Measurements from ENCODE around the gene HOXC9.

Gene HOXC9

GRCh38 chr12:53963434-53964314 lies 36.3 kb upstream of the HOXC9 start:
- no peak for DNase-seq (ENCODE audit: low spot score)

DNA sequence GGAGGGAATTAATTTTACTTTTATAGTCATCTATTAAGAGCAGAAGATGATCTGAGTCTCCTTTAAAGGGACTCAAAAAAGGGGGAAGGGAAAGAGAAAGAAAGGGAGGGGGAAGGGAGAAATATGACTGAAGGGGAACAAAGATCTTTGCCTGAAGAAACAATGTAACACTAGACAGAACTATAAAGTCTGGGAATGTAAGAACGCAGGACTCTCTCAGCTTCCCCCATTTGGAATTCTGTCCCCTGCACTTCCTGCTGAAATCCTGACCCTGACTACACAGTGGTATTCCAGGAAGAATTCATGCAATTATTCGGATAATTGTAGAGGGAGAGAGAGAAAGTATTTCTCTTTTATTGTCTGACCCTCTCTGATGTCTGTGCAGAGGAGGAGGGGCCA lies 35.6 kb upstream of the HOXC9 start:
- no peak for DNase-seq (ENCODE audit: low spot score)

- no peak for DNase-seq (ENCODE audit: low spot score)
Measured at GRCh38 chr12:53965281-53966084, 34.5 kb upstream of the HOXC9 start.

DNA sequence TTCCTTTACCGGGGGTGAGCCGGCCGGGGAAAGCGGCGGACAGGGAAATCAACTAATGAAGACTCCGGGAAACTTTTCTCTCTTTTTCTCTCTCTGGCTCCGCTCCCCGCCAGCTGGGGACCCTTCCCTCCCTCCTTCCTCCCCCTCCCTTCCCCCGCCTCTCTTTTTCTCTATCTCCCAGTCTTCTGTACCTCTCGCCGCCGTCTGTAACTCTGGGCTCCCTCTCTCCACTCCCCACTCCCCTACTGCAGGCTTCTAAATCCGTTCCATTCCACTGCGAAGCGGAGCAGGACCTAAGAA lies 33.9 kb upstream of the HOXC9 start:
- no peak for DNase-seq (ENCODE audit: low spot score)

GRCh38 chr12:53966385-53967133 lies 33.4 kb upstream of the HOXC9 start:
- no peak for DNase-seq (ENCODE audit: low spot score)

GRCh38 chr12:53967421-53967925 lies 32.5 kb upstream of the HOXC9 start:
- no peak for DNase-seq (ENCODE audit: low spot score)

DNA sequence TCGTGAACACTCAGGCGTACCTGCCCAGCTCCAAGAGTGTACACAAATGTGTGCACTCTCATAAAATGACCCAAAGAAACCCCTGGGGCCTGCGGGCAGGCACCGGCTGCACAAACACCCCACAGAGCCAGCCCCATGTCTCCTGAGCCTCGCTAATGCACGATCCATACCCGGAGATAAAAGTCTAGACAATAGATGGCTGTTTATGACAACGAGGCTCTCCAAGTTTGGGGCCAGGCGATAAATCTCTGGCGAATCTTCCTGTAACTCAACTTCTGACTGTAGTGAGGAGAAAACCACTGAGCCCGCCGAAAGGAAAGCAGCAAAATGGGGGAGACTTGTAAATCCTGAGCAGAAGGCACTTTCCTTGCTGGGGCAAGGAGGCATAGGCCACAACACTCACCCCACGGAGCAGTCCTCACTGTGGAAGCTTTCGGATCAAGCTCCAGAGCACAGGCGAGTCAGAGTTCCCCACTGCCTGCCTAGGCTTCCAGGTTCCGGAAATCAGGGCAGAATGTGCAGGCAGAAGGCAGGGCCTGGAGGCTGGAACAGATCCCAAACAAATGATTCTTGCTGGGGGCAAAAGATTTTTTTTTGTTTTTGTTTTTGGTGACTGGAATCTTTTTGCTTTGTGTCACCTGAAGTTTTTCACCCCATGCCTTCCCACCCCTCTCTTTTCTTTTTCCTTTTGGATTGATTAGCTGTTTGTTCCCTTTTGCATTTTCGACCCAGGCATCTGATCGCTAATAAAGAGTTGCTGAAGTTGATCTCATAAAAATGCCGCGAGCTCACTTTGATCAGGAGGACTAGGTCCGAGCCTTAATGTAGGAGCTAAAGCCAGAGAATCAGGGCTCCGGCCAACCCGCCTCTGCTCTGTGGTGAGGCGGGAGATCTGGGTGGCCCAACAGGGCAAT lies 31.5 kb upstream of the HOXC9 start:
- no peak for DNase-seq (ENCODE audit: low spot score)

- DNase-seq (ENCODE audit: low spot score) = no peak
Measured at GRCh38 chr12:53969588-53970259, 30.2 kb upstream of the HOXC9 start.

DNA sequence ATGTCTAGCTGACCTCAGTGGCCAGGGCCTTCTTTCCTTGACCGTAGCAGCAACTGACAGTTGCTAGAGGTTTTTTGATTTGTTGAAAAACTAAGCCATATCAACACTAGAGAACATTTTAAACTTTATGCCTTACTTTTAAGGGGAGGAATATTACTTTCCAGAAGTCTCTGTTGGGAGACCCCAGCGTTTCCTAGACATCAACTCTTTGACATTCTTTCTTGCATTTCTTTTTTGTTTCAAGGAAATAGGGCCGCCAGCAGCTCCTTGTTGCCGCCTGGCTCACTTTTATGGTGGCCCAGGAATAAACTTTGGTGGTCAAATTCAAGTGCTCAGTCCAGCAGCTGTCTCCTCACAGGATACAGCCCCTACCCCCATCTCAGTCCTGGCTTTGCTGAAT lies 29.5 kb upstream of the HOXC9 start:
- no peak for DNase-seq (ENCODE audit: low spot score)

GRCh38 chr12:53971129-53971528 lies 28.8 kb upstream of the HOXC9 start:
- no peak for DNase-seq (ENCODE audit: low spot score)

GRCh38 chr12:53971686-53972085 lies 28.3 kb upstream of the HOXC9 start:
- no peak for DNase-seq (ENCODE audit: low spot score)

GRCh38 chr12:53972152-53972702 lies 27.7 kb upstream of the HOXC9 start:
- no peak for DNase-seq (ENCODE audit: low spot score)

- no peak for DNase-seq (ENCODE audit: low spot score)
Measured at GRCh38 chr12:53972722-53973235, 27.2 kb upstream of the HOXC9 start, which contains the start of gene HOXC11. TSS of gene HOXC11 (plus strand) at chr12:53973126. CDS start at chr12:53973242, 116 bp downstream.

DNA sequence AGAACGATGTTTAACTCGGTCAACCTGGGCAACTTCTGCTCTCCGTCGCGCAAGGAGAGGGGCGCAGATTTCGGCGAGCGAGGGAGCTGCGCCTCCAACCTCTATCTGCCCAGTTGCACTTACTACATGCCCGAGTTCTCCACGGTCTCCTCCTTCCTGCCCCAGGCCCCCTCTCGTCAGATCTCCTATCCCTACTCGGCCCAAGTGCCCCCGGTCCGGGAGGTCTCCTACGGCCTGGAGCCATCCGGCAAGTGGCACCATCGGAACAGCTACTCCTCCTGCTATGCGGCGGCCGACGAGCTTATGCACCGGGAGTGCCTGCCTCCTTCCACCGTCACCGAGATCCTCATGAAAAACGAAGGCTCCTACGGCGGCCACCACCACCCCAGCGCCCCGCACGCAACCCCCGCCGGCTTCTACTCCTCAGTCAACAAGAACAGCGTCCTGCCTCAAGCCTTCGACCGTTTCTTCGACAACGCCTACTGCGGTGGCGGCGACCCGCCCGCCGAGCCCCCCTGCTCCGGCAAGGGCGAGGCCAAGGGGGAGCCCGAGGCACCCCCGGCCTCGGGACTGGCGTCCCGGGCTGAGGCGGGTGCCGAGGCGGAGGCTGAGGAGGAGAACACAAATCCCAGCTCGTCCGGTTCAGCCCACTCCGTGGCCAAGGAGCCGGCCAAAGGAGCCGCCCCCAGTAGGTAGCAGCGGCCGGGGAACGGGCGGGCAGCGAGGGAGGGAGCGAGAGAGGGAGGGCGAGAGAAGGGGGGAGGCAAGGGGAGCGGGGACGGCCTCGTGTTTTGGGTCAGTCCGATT lies 26.5 kb upstream of the HOXC9 start:
- no peak for DNase-seq (ENCODE audit: low spot score)

- DNase-seq (ENCODE audit: low spot score) = peak; percentile 12
Measured at GRCh38 chr12:53974084-53975063, 25.6 kb upstream of the HOXC9 start, which contains the start of gene HOTAIR. TSS of gene HOTAIR (minus strand) at chr12:53974954.

DNA sequence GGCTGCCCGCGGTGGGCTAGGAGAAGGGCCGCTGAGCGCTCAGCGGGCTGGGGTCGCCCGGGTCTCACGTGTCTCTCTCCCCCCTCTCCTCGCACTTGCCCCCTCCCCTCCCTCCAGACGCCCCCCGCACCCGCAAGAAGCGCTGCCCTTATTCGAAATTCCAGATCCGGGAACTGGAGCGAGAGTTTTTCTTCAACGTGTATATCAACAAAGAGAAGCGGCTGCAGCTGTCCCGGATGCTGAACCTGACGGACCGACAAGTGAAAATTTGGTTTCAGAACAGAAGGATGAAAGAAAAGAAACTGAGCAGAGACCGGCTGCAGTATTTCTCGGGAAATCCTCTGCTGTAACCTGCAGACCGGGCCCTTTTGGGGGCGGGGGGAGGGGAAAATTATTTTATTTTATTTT lies 24.9 kb upstream of the HOXC9 start:
- DNase-seq (ENCODE audit: low spot score) = no peak

DNA sequence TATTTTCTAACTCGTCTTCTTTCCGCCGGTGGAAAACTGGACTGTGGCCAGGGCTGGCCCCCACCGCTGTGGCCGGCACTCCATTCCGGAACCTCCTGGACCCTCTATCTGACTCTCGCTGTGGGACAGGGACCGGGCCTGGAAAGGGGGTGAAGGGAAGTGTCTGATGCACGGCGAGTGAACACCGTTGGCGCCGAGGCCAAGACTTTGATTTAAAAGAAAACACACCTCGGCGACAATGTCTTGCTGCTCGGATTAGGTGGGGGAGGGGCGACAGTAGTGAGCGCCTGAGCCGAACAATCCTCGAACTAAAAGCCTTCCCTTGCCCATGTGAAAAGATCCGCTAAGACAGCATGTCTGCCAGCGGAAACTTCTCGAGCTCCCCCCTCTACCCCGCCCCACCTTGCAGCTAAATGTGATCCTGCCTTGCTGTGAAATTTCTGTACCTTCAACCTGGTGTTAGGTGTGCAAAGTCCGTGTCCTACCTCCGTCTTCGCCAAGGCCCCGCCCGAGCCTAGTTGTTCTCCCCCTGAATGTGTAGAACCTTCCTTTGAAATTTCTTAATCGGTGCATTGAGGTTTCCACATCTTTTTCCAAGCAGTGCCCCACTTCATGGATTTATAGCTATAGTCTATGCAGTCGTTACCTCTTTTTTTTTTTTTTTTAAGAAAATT lies 24.3 kb upstream of the HOXC9 start:
- DNase-seq (ENCODE audit: low spot score) = no peak

Data from CD4-positive, alpha-beta T cell treated with Interleukin-6 at 100 ng/mL for 8 hours (primary cell).